PC-3 (cell line): ENCODE measurements around the gene ZNF462.

Experiments used
- CTCF ChIP-seq: fragments of 300-600 bp; sonication (generic); conservative IDR thresholded peaks from 2 replicates; pipeline ENCODE4 v1.5.1; 2017; ENCODE audit warnings: antibody characterized with exemption, low read depth, mild to moderate bottlenecking, low read length
- EZH2phosphoT487 ChIP-seq: fragments of 300-600 bp; sonication (generic); IDR thresholded peaks from 2 replicates; pipeline ENCODE4 v1.6.1; 2018; ENCODE audit warnings: mild to moderate bottlenecking, antibody characterized with exemption, low read length, borderline replicate concordance

- TF ChIP-seq CTCF (no peak), EZH2phosphoT487 (no peak)
Measured at GRCh38 chr9:106846857-106847256, 16.1 kb upstream of the ZNF462 start.
